ENCODE data around the gene ITIH5. TPM values are rescaled to one million over a fixed set of nuclear protein-coding genes. Genes with fewer than 3 reads are reported as not detected.

Gene ITIH5
- polyA plus RNA-seq, 1 experiment = 10.3 TPM

DNA sequence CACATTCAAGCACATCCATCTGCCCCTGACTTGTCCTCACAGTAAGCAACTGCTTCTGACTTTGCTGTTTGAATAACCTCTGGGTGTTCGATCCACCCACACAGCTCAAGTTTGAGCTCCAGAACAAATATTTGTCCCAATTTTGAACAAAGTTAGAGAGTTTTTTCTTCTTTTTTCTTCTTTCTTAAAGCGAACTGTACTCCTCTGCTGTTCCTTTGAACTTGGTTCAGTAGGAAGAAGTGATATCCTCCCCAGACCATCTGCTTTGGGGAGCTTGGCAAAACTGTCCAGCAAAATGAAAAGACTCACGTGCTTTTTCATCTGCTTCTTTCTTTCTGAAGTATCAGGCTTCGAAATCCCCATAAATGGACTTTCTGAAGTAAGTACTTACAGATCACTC, 36.4 kb upstream of the ITIH5 start, which contains the start of gene ITIH2:
TSS of gene ITIH2 (plus strand) at position 177 of the 400 bp plus-strand sequence. CDS start at position 296, 119 bp downstream.
- POLR2A ChIA-PET = no interaction called here
- CTCF ChIA-PET = interaction anchor here (0.7 to 1.4 kb wide), 2 partner anchors 16 to 29 kb away, joined by 3 read pairs; no protein-coding TSS in a partner anchor
- no peak for DNase-seq (ENCODE audit: low read depth)
- H3K27me3 ChIP-seq (ENCODE audit: control insufficient read depth, insufficient read depth, low read length) = no peaks in the 10 kb centered on the region
- H3K36me3 ChIP-seq (ENCODE audit: control insufficient read depth, insufficient read depth, low read length) = no peaks in the 10 kb centered on the region
- H3K4me3 ChIP-seq (ENCODE audit: low read depth, low read length) = no peak within 1 kb of the TSS
- TF ChIP-seq, protein P1, sequence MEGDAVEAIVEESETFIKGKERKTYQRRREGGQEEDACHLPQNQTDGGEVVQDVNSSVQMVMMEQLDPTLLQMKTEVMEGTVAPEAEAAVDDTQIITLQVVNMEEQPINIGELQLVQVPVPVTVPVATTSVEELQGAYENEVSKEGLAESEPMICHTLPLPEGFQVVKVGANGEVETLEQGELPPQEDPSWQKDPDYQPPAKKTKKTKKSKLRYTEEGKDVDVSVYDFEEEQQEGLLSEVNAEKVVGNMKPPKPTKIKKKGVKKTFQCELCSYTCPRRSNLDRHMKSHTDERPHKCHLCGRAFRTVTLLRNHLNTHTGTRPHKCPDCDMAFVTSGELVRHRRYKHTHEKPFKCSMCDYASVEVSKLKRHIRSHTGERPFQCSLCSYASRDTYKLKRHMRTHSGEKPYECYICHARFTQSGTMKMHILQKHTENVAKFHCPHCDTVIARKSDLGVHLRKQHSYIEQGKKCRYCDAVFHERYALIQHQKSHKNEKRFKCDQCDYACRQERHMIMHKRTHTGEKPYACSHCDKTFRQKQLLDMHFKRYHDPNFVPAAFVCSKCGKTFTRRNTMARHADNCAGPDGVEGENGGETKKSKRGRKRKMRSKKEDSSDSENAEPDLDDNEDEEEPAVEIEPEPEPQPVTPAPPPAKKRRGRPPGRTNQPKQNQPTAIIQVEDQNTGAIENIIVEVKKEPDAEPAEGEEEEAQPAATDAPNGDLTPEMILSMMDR (IDR thresholded peaks at IDR 0.05; ENCODE audit: insufficient read depth, low read depth, low read length) = no peak

DNA sequence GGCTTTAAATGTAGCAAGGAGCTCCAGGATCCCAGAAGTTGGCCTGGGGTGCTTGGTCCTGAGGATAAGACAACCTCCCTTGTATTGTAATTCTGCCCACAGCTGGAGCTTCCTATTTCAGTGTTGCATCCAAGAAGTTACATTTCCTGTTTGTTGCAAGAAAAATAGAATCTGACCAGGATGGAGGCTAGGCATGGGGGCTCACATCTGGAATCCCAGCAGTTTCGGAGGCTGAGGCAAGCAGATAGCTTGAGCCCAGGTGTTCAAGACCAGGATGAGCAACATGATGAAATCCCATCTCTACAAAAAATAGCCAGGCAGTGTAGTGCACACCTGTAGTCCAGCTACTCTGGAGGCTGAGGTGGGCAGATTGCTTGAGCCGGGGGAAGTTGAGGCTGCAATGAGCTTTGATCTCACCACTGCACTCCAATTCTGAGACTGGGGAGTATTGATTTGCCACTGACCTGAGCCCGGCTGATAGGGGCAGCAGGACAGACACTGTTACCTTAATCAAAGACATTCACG, 35.6 kb upstream of the ITIH5 start:
- TF ChIP-seq, protein P1 (IDR thresholded peaks at IDR 0.05; ENCODE audit: insufficient read depth, low read depth, low read length) = no peak
- no peaks in the 10 kb centered on the region for H3K27me3 ChIP-seq (ENCODE audit: control insufficient read depth, insufficient read depth, low read length)
- DNase-seq (ENCODE audit: low read depth) = no peak
- ChIA-PET CTCF (interaction anchor here (0.6 to 1.4 kb wide), 3 partner anchors 15 to 177 kb away, joined by 3 read pairs; no protein-coding TSS in a partner anchor), POLR2A (no interaction called here)
- no peak overlapping the region for H3K4me3 ChIP-seq (ENCODE audit: low read depth, low read length)
- no peaks in the 10 kb centered on the region for H3K36me3 ChIP-seq (ENCODE audit: control insufficient read depth, insufficient read depth, low read length)

DNA sequence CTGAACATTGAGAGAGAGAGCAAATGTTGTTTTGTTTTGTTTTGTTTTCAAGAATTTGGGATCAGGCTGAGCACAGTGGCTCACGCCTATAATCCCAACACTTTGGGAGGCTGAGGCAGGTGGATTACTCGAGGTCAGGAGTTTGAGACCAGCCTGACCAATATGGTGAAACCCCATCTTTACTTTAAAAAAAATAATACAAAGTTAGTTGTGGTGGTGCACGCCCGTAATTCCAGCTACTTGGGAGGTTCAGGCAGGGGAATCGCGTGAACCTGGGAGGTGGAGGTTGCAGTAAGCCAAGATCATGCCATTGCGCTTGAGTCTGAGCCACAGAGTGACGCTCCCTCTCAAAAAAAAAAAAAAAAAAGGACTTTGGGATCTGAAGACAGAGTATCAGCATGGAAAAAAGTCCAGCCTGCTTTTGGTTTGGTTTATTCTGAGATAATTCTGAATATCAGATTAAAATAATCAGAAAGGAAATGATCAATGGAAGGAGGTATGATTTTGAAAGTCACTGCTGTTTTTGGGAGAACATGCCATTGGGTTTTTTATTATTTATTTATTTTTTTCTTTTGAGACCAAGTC, 34.5 kb upstream of the ITIH5 start:
- Histone ChIP-seq H3K36me3 (ENCODE audit: control insufficient read depth, insufficient read depth, low read length) (no peaks in the 10 kb centered on the region), H3K27me3 (ENCODE audit: control insufficient read depth, insufficient read depth, low read length) (no peaks in the 10 kb centered on the region), H3K4me3 (ENCODE audit: low read depth, low read length) (no peak overlapping the region)
- ChIA-PET CTCF (no interaction called here), POLR2A (no interaction called here)
- TF ChIP-seq, protein P1 (IDR thresholded peaks at IDR 0.05; ENCODE audit: insufficient read depth, low read depth, low read length) = no peak
- DNase-seq (ENCODE audit: low read depth) = no peak

DNA sequence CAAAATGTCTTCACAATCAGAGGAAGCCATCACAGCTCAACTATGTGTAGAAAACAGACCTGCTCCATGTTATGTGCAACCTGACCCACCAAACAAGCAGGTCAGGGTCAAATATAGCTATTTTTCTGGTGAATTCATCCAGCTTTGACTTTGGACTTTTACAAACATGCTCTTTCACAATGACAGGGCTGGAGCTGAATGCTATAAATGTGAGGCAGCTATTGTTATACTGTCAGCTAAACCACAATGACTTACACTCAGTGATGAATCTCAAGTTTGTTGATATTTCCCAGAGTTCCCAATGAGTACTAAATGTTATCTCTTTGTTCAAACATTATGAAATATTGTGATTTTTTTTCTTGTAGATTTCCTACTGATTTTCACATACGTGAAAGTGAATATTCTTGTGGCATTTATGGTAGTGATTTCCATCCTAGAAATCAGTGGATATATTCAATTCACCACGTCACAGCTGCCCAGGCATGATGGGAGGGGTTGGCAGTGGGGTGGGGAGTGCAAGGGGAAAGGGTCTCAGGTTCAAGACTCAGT, 33.9 kb upstream of the ITIH5 start:
- Histone ChIP-seq H3K27me3 (ENCODE audit: control insufficient read depth, insufficient read depth, low read length) (no peaks in the 10 kb centered on the region), H3K4me3 (ENCODE audit: low read depth, low read length) (no peak overlapping the region), H3K36me3 (ENCODE audit: control insufficient read depth, insufficient read depth, low read length) (no peaks in the 10 kb centered on the region)
- ChIA-PET CTCF (interaction anchor here (4.1 kb wide), 1 partner anchor 14 kb away, joined by 17 read pairs; no protein-coding TSS in a partner anchor), POLR2A (no interaction called here)
- TF ChIP-seq, protein P1 (IDR thresholded peaks at IDR 0.05; ENCODE audit: insufficient read depth, low read depth, low read length) = no peak
- DNase-seq (ENCODE audit: low read depth) = no peak

DNA sequence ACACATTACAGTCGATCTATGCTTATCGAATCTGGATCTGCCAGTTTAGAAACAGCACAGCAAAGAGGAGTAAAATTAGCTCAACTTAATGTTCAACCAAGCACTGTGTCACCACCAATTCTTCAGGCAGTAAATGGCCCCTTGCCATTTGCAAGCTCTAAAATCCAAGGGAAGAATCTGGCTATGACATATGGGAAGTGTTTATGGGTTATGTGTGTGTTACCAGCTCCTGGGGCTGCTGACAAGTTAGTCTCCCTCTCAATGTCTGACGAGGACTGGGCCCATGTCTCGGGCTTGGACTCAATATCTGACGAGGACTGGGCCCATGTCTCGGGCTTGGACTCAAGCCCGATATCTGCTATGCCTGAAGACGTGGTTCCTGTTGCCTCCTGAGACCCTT, 30.7 kb upstream of the ITIH5 start:
- H3K4me3 ChIP-seq (ENCODE audit: low read depth, low read length) = no peak overlapping the region
- no peak for DNase-seq (ENCODE audit: low read depth)
- TF ChIP-seq, protein P1 (IDR thresholded peaks at IDR 0.05; ENCODE audit: insufficient read depth, low read depth, low read length) = no peak
- H3K36me3 ChIP-seq (ENCODE audit: control insufficient read depth, insufficient read depth, low read length) = no peaks in the 10 kb centered on the region
- no peaks in the 10 kb centered on the region for H3K27me3 ChIP-seq (ENCODE audit: control insufficient read depth, insufficient read depth, low read length)
- POLR2A ChIA-PET = no interaction called here
- CTCF ChIA-PET = interaction anchor here (1.0 to 4.1 kb wide), 2 partner anchors 11 to 12 kb away, joined by 3 to 17 read pairs; no protein-coding TSS in a partner anchor

Data from BJ (cell line).